NCI-H146 treated with DMSO at 0.1 percent for 48 hours (cell line): ENCODE results near the gene SULF2.

ENCODE experiments used
- DNase-seq: peaks from one replicate; lab custom pipeline; 2025; ENCODE audit not compliant: unreplicated experiment; lab: John Stamatoyannopoulos, UW

The SULF2 gene

DNA sequence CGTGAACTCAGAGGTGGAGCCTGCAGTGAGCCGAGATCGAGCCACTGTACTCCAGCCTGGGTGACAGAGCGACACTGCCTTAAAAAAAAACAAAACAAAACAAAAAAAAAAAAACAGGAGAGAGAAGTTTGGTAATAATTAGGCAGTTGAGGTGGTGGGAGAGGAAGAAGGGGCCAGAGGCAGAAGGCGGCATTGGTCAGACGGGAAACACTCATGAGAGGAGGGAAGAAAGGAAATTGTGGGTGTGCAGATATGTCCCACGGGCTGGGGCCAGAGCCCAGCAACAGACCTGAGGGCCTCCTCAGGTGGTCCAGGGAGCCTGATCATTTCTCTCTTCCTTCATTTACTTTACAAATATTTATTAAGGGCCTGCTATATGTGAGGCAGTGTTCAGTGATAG is 20.0 kb downstream of the SULF2 start:
- no peak for DNase-seq

DNA sequence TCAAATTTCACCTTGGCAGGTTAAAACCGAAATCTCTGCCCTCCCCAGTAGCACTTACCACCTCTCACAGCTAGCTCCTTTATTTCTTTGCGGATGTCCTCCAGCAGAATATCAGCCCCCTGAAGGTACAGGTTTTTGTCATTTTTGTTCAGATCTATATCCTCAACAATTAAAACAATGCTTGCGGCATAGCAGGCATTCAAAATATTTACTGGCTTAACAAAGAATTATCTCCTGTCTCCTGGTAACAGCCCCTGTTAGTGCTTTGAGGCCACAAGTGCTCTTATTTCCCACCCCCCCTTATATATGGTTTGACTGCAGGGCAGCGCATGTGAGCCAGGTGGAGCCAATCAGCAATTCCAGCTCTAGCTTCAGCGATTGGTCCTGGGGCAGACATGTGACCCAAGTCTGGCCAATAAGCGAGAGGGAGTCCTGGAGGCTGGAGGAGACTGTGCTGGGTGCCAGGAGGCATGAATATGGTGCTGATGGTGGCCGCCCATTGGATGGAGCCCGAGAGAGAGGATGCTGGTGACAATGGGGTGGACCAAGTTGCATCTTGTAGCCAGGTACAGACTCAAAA is 21.0 kb downstream of the SULF2 start:
- no peak for DNase-seq

DNA sequence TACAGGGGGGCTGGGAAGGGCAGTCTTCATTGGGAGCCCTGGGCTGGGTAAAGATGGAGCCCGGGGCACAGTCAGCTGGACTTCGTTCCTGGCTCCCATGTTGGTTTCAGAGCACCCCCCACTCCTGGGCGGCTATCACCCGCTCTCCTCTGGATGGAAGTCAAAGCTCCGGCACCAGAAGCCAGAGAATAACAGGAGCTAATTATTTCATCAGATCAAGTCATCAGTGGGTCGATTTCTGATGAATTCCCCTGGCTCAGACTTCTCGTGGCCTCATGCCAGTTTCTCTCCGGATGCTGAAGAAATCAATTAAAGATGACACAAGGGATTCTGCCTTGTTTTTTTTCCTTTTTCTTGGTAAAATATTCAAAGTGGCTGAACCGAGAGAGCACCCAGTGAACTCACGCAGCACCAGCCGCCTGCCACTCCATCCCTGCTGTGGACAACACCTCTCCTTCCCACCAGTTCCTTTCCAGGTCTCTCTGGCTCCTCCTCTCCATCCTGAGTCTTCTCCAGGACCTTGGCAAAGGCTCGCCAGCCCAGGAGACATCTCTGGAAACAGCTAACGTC is 22.5 kb downstream of the SULF2 start:
- DNase-seq = no peak

DNA sequence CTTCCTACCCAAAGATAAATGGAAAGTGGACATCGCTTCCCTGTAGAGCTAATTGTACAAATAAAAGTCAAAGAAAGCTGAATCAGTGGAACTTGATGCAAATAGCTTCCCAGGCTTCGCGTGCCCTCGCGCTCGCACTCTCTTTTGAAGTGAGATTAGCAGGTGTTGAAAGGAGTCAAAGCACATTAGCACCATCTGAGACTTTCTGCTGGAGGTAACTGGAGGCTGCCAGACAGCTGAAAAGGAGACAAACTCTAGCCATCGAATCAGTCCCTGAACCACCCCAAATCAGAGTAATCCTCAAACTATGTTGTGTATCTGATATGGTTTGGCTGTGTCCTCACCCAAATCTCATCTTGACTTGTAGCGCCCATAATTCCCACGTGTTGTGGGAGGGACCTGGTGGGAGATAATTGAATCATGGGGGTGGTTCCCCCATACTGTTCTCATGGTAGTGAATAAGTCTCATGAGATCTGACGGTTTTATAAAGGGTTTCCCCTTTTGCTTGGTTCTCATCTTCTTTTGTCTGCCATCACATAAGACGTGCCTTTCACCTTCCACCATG is 23.7 kb downstream of the SULF2 start:
- no peak for DNase-seq

DNA sequence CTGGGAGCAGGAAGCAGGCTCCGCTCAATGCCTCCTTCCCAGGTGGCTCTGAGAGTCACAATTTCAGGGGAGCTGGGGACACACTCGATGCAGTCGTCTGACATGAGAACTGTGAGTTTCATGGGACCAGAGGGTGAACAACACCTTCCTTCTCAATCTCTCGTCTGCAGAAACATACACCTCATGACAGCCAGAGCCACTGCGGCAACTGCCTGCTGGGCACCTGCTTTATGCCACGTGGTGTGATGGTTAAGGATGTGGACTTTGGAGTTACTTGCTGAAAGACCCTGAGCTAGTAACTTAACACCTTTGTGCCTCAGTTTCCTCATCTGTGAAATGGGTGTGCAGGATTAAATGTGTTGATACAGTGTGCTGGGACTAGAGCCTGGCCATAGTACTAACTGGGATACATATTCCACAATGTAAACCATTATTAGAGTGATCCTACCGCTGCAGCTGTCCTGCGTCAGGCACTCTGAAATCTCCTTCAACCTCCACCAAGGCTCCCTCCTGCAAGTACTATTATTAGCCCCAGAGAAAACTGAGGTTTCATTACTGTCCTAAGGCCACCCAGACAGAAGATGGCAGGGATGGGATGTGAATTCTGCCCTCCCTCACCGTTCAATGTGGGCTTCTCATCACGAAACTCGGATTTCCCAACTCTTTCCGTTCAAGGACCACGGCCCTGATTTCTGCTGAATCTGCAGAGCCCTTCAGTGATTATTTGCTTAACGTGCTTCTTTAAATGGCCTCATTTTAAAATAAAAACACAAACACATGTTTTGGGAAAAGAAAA is 24.4 kb downstream of the SULF2 start:
- DNase-seq = no peak

DNA sequence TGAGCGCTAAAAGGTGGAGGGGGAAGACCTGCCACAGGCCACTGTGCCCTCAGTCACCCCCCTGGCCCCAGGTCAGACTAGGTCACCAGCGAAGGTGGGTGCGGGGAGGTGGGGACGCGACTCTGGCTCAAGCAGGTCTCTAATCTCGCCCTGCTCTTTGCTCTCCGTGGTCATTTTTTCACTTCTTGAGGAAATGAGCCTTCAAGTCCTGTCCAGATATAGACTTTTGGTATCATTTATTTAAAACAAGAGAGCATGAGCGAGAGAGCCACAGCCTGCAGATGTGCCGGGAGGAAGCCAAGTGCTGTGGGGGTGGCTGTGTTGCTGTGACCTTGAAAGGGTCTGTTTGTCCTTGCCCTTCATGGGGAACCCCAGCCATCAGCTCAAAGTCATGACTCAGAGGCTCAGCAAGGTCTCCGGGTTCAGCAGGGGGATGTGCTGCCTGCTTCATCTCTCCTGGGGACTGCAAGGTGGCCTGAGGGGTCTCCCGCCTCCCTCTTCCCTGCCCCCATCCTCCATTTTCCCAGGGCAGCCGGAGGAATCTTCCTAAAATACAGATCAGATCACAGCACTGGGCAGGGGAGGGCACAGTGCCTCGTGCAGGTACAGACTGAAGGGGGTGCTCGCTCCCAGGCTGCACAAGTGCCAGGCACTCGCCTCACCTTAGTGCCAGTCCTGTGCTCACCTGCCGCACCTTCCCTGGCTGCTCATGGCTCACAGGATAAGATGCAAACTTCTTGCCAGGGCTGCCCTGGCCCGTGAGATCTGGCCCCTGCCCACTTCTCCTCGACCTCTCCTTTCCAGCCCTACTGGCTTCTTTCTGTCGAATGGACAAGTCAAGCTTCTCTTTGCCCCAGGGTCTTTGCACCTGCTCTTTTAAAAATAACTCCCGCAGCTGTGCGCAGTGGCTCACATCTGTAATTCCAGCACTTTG is 26.5 kb downstream of the SULF2 start:
- DNase-seq = no peak

DNA sequence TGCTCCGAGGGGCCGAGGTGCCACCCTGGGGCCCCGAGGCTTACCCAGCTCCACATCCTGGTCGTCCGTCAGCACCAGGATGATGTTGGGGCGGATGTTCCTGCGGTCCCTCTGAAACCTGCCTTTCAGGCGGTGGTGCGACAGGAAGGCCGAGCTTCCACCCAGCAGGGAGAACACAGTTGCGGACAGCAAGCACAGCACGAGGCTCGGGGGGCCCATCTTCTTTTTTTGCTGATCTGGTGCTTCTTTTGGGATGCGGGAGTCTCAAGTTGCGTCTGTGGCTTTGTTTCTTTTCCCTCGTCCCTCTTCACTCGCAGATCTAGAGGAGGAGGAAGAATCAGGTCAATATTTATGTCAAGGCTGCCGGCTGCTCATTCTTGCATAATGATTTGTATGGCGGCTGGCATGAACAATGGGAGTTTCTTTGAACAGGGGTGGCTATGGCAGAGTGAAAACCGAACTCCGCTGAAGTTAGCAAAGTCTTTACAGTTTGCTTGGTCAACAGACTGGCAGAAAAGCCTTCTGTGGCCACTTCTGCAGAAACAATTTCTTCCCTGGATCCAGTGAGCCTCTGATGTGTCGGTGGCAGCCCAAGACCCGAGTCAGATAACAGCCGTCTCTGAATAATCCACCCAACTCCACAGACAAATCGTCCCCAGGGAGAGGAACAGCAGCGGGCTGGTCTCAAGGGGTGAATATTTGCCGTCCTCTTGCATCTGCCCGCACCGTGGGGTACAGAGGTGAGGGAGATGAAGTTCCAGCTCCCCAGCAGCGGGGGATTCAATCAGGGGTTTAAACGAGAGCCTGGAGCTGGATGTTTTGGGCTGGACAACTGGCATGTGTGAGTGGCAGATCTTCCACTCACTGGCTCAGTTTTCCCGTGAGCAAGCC is 27.9 kb downstream of the SULF2 start:
- DNase-seq = no peak

DNA sequence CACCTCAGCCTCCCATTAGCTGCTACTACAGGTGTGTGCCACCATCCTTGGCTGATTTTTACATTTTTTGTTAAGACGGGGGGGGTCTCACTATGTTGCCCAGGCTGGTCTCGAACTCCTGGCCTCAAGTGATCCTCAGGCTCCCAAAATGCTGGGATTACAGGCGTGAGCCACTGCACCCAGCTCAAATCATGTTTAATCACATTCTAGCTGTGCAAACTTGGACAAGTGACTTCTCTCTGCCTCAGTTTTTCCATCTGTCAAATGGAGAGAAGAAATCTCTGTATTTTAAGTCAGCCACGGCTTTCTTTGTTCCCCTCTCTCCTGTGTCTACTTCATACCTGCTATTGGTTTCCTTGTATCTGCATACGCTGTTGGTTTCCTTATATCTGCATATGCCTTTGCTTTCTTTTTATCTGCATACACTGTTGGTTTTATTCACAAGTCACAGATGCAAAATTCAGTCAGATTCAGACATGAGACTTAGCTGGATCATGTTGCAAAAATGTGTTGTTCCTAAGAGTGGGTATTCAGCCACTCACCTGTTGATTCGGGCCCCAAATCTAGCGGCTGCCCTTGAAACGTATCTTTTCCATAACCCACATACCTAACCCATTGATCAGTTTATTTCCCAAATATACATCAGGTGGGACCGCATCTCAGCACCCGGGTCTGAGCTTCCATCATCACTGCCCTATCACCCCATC is 30.2 kb downstream of the SULF2 start:
- no peak for DNase-seq

DNA sequence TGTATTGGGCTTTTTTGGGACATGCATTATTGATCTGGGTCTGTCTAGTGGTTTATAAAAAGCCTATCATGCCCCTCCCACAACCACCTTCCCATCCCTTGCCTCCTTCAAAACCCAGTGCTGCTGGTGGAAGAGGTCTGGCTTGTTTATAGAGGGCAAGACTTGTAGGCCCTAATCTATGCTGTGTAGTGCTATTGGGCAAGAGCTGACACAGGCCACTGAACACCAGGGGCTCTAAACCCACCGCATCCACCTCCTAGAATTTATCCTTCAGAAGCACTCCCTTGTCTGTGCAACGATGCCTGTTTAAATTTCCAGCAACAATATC is 30.9 kb downstream of the SULF2 start:
- DNase-seq = no peak

DNA sequence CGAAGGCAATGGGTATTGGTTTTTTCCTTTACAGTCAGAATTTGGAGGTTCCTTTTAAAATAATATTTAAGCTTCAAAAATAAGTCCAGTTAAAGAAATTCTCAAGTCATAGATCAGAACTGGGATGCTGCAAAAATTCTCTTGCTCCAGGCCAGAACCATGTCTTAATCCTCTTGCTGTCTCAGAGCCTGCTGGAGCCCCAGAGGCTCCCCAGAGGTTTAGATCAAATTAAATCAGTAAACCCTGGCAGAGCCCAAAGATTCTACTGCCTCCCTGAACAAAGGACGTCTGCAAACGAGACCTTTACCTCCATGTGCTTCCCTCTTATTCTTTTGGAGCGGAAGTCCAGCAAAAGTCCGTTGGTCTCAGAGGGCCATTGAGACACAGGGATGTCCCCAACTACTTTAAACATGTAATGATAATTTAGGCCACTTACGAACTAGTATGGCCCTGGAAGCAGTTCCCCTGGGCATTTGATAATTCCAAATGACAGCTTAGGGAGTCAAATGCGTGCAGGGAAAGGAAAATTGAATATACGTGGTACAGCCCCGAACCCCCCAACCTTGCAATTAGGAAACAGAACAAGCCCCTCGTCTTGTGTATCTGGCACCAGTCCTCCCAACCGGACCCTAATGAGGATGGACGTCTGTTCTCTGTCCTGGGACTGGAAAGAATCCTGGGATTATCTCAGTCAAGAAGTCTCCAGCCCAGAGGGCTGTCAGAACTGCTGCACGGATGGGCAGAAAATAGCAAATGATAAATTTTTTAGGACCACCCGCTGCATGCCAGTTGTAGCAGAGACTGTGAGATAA is 31.5 kb downstream of the SULF2 start:
- no peak for DNase-seq

DNA sequence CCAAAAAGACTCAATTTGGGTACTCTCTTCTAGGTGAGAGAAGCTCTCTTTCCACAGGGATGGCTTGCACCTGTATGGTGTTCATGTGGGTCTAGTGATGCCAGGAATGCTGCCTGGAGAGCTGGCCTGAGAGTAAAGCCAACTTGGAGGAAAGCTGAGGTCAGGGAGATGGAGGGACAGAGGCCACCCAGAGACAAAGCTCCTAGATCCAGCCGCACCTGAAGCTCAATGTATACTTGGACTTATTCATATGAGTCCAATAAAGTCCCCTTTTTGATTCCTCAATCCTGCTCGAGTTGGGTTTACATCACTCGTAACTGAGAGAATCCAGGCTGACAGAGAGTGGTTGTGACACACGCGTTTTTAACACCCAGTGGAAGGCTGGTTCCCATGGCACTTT is 33.8 kb downstream of the SULF2 start:
- DNase-seq = no peak

DNA sequence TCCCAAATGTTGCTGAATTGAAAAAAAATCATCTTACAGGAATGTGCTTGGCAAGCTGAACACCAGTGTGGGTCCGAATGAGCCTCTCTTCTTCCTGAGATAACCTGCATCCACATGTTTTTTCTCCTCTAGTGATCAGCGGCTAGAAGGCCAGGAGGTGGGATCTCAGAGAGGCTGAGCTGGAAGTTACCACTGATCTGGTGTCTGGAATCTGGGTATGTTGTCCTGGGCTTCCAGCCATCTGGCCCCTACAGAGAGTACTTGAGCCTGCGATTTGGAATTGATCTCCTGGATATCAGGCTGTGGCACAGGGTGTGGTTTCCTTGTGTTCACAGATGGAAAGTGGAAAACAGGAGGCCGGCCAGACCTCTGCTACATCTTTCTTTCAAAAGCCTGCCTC is 35.9 kb downstream of the SULF2 start:
- no peak for DNase-seq

DNA sequence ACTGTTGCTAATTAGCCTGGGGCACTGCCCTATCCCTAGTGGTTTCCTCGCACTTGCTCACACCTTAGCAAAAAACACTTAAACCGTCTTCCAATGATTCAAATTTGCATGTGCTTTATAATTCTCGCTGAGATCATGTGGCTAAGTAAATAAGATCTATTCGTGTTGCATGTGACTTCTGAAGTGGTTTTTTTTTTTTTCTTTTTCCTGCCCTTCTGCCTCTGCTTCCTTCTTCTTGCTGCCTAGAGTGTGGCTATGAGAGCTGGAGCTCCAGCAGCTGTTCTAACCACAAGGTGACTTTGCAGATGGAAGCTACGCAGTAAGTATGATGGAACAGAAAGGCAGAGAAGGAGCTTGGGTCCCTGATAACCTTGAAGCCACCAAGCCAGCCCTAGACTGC is 36.5 kb downstream of the SULF2 start:
- DNase-seq = no peak

DNA sequence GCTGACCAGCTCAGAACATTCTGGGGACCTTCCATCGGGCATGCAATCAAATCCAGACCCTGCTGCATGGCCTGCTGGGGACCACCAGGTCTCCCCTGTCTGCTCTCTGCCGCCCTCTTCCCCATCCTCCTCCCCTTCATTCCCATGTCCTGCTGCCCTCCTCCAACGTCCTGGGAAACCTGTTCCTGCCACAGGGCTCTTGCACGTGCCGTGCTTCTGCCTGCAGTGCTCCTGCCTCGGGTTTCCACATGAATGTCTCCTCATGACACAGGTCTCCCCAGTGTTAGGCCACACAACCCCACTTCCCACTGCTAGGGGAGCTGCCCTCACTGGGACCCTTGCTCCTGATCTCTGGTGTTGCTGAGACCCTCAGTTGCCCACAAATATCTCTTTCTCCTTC is 37.2 kb downstream of the SULF2 start:
- DNase-seq = no peak

DNA sequence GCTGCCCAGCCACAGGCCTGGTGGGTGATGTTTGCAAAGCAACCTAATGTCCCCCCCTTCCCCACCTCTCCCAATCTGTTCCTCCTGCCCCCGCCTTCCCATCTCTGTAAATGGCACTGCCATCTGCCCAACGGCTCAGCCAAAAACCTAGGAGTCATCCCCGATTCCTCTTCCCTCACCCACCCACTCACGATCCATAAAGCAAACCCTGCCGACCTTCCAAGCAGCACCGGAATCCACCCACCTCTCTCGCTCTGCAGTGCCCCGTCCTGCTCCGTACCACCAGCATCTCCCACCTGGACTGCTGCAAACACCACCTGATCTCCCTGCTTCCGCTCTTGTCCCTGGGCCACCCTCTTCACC is 37.6 kb downstream of the SULF2 start:
- DNase-seq = no peak

DNA sequence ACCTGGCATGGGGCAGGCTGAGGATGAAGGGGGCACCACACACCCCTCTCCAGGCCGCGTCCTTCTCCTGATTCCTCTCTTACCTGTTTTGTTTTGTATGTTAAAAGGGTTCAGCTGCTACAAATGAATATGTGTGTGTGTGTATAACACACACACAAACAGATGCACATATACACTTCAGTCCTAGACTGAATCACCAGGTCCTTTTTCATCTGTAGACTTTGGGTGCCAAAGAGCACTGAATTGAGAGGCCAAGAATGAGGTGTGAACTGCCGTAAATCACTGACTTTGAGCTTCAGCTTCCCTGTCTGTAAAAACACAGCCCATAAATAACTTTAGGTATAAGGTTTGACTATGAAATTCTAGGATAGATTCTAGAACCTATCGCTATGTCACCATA is 40.5 kb downstream of the SULF2 start:
- no peak for DNase-seq

DNA sequence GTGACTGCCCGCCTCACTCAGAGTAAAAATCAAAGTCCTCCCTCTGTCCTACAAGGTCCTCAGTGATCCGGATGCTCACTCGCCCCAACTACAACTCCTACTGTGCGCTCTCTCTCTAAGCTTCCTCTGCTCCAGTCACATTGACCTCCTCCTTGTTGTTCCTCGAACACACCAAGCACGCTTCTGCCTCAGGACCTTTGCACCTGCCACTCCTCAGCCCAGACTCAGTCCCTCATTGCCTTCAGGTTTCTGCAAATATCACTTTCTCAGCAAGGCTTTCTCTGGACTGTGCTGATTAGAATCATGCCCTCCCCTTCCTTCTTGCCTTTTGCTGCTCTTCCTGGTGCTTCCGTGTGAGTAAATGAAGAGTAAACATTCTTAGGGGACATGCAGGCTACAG is 41.6 kb downstream of the SULF2 start:
- DNase-seq = no peak

DNA sequence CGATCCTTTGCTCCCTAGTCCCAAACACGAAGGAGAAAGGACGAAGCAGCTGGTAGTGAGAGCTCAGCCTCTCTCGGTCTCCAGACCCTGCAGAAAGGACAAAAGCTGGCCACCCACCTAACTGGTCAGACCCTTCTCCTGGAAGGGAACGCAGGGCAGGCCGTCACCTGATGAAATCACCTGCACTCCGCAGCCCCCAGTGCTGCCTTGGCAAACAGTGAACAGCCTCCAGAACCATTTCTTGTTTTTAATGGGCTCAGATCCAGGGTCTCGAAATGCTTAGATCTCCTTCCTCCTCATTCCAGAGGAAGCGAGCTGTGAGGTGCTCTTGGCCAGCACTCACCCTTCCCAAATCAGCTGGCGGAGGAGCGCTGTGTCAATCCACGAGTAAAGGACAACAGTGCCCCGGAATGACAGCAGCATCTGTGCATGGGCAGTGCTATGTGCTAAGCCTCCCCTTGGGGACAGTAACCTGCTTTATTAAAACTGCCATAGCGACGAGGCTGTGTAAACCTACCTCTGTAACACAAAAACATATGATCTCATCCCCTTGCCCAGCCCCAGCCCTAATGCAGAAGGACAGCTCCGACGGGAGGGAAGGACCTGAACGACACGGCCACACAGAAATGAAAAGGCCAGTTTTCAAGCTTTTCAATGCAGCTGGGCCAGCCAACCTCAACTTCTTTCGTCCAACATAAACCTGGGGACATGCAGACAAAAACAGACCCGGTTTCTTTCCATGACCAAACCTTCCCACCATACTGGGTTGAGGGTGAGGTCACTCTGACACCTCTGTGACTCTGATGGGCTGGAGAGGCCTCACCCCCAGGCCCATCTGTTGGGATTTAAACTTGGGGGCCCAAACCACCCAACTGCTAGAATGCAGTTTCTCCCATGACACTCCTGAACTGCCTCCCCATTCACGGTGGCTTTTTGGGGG is 43.3 kb downstream of the SULF2 start:
- no peak for DNase-seq
